ENCODE data around the gene RAB21.
"Not testable (repeated sequence)": the region's sequence is repeated elsewhere in the genome, so short reads cannot be mapped to it uniquely, and the experiment has no call there.

The RAB21 gene

DNA sequence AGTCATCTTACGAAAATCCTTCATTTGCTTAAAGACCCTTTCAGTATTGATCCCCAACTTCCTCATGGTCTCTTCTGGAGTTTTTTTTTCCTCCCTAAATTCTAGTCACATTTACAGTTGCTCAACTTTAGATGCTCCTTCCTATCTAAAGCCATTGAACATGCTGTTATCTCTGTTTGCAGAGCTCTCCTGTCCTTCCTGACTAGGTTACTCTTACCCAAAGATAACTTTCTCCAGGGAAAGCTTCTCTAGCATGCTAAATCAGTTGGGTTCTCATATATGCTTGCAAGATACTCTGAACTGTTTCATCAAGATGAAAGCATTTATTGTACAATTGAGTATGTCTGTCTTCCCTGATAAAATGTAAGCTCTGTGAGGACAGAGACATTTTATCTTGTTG, 1.8 kb upstream of the RAB21 start:
- DNase-seq = no peak

DNA sequence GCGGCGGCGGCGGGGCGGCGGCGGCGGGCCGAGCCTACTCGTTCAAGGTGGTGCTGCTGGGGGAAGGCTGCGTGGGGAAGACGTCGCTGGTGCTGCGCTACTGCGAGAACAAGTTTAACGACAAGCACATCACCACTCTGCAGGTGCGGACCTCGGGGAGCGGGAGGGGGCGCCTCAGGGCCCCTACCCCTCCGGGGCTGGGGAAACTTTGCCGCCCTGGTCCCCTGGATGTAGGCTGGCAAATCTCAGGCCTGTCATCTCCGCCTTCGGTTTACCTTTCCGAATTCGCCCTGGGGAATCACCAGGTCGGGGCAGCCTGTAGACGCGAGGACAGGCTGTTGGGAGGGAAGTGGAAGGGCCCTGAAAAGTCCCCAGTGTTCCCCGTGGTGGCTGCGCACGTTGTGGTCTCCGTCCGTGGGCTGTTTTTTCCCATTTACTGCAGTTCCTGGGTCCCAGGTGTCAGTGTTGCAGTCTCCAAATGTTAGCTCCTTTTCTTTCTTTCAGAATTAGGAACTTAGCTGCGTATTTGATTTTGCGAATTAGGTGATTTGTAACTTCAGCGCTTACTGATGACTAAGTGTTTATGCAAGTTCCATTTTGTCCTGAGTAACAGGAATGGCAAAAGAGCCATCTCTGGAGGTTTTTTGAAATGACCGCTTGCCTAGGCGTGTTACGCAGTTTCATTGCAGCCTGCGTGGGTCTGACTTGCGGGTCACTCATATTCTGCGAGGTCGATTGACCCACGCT, 656 bp downstream of the RAB21 start:
- peak; percentile 49 for DNase-seq

DNA sequence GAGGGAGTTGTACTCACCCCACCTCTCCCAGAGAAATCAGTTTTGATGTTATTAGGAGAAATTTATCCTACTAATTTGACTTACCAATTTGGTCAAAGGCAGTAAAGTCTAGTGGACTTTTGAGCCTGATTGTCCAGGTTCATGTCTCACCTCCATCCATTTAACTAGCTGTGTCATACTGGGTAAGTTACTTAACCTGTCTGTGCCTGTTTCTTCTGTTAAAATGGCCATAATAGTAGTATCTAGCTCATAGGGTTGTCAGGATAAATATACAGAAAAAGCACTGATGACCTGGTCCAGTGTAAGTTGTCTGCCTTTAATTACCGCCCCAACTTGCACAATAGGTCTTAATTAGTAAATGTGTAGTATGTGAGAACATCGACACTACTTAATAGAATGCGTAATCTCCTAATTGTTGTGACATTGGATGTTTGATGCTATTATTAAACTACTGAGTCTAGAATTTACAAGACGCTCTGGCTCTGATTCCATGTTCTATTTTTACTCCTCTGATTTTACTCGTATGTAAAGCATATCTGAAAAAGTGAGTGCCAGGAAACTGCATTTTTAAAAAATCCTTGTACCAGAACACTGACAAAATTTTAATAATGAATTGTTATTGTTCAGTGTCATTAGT, 1.5 kb downstream of the RAB21 start:
- DNase-seq = no peak

DNA sequence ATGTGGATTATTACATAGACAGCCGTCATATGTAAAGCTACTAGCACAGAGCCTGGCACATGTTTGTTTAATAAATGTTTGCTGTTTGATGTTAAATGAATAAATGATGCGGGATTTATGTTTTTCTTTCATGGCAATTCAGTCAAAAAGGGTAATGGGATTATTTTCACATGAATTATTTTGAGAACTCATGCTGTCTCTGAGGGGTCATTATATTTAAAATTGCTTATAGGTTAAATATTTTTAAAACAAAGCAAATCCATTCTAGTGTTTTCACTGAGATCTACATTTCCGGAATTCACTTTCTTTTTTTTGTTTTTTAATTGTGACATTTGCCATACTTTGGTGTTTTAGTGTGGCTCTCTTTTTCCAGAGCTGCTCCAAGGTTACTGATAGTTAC, 5.3 kb downstream of the RAB21 start:
- DNase-seq = no peak

DNA sequence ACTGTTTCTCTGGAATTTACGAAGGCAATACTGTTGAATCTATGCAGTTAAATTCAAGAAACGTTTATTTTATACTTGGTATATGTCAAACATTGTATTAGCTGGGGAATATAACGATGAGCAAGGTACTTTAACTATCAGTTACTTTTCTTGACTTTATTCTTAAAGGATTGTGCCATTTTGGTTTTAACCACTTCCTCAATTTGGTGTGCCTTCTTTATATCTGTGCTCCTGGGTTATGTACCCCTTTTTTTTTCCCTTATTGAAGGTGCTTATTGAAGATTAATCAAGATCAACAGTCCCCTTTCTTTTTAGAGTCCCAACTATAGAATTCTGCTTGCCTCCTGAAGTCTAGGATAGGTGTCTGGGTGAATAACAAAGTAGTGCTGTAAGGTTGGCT, 5.8 kb downstream of the RAB21 start:
- DNase-seq = no peak

DNA sequence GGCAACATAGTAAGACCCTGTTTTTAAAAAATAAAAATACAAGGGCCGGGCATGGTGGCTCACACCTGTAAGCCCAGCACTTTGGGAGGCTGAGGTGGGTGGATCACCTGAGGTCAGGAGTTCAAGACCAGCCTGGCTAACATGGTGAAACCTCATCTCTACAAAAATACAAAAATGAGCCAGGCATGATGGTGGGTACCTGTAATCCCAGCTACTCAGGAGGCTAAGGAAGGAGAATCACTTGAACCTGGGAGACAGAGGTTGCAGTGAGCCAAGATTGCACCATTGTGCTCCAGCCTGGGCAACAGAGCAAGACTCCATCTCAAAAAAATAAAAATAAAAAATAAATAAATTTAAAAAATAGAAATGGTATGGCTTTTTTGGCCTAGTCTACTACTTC, 6.7 kb downstream of the RAB21 start:
- not testable (repeated sequence) for DNase-seq

DNA sequence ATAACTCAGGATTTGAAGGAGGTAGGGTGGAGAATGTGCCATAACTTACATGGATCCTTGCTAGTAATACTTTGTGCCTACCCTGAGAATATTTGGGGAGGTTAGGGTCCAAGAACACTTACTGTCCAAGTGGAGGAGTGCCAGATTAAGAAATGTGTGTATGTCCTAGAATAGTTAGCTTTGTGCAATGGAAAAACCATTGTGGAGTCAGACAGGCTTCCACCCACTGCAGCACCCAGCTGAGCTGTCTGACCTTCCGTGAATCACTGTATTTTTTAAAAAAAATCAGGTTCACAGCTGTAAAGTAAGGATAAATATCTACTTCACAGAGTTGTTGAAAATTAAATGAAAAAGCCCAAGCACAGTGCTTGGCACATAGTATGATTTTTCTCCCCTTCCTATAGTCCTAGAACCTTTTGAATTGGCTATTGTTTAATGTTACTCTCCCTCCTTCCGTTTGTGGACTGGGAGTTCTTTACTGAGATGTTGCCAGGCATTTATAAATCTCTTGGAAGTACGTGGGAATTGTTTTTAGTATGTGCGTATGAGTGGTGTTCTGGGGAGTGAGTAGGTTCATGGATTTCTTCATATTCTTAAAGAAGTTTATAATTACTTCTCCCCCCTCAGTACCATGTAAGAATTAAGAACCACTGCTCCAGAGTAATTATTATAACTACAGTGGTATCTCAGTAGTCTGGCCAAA, 9.2 kb downstream of the RAB21 start:
- DNase-seq = no peak

DNA sequence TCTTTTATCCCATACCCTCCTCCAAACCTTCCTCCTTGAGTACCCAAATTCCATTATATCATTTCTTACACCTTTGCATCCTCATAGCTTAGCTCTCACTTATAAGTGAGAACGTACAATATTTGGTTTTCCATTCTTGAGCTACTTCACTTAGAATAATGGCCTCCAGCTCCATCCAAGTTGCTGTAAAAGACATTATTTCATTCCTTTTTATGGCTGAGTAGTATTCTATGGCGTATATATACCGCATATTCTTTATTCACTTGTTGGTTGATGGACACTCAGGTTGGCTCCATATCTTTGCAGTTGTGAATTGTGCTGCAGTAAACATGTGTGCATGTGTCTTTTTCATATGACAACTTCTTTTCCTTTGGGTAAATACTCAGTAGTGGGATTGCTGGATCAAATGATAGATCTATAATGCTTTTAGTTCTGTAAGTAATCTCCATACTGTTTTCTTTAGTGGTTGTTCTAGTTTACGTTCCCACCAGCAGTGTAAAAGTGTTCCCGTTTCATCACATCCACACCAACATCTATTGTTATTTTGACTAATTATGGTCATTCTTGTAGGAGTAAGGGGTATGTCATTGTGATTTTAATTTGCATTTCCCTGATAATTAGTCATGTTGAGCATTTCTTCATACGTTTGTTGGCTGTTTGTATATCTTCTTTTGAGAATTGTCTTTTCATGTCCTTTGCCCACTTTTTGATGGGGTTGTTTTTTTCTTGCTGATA, 10.1 kb downstream of the RAB21 start:
- DNase-seq = no peak

DNA sequence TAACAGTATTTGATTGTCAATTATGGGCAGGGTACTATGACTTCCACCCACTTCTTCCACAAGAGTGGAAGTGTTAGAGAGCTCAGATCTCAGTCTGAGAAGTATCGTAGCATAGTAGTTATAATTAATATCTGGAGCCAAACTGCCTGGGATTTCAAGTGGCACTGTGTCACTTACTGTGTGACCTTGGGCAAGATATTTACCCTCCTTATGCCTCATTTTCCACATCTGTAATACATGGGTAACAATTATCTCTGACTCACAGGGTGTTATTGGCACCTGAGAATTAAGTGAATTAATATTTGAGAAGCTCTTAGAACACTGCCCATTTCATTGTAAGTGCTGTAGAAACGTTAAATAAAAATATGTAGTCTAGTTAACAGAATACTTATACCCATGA, 11.5 kb downstream of the RAB21 start:
- DNase-seq = no peak

DNA sequence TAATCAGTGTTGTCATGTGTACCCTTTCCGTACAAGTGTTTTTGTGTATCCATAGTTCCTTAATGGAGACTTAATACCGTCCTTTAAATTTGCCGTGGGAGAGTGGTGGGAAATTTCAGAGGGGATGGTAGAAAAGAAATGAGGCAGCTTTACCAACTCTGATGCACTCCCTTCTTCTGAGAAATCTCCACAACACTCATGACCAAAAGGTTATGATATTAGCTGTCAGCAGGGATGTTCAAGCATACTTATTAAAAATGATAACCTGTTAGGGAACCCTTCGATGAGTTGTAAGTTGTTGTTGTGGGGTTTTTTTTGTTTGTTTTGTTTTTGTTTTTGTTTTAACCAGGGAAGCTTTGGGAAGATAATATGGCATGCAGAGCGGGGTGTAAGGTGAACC, 12.5 kb downstream of the RAB21 start:
- DNase-seq = no peak

DNA sequence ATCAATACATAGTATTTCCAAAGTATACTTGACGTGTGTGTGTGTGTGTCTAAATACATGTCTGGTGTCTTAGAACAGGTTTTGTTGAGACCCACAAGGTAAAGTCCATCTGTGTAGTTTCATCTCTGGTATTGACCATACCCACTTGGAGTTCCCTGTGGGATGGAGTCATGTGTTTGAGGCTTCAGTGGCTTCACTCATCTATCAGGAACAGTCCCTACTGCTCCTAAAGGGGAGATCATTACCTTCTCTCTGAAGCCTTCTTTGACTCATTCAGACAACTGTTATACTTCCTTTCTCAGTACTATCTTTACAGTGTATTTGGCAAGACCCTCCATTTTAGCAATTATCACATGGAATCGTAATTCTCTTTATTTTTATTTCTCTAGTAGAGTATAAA, 14.2 kb downstream of the RAB21 start:
- no peak for DNase-seq

DNA sequence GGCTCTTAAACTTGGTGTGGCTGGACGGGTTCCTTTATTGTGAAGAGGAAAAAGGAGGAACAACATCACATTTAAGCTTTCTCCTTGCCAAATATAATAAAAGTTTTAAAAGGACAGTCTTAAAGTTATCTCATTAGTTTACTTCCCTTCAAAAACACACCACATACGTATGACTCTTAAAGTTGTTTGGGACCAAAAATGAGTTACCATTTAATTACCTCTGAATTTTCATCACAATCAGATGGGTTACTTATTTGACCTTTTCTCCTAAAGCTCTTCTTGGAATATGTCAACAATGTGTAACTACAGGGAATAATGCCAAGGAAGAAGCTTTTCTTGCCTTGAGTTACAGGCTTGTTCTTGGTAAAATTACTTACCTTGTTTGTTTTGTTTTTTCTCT, 16.4 kb downstream of the RAB21 start:
- DNase-seq = no peak

DNA sequence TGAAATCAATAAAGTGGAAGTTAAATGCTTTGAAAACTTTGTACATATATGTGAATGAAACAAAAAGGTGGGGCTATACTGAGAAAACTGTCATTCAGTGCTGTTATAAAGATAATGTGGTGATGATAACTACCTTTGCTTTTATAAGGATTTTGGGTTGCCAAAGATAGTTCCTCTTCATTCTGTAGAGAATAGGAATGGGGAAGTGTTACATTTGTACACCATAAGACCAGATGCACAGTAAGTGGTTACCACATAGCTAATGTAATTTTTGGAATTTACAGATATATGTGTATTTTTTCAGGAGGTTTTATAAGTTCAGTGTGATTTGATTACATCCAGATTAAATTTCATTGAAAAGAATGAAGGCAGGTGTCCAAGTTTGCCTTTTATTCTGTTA, 18.1 kb downstream of the RAB21 start:
- DNase-seq = no peak

DNA sequence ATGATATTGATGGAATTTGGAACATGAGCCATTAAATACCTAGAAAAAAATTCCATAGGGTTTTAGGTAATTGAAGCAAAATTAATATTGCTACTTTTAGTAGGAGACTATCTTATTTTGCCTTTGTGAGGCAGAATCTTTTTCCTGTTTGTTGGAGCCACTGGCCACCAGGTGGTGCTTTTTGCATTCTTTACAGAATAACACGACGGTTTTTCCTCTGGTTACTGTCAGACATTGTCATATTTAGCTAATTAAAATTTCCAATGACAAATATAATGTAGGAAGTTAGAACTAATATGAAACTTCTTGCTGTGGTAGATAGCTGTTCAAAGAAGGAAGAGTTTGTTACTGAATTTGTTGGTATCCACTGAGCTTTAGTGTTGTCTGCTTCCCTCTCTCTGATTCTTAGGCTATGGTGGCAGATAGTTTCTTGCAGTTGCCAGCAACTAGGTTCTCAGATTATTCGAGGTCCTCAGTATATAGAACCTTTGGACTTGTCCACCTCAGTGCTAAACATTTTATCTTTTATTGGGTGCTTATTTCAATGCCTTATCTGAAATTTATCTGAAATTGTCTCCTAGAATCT, 25.7 kb downstream of the RAB21 start:
- peak; percentile 42 for DNase-seq

DNA sequence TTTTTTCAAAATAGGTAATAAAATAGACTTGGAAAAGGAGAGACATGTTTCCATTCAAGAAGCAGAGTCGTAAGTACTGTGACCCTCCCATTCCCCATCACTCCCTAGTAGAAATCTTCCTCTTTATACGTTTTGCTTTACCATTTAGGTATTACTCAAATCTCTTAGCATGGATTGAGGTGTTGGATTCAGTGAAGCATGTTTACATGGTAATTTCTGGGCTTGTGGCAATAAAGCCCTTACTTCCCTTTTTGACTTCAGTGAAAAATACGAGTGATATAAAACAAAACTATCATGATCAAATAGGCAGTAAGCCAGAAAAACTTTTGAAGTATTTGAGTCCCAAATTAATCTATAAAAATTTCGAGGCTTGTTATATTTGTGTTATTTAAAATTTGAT, 27.4 kb downstream of the RAB21 start:
- no peak for DNase-seq

DNA sequence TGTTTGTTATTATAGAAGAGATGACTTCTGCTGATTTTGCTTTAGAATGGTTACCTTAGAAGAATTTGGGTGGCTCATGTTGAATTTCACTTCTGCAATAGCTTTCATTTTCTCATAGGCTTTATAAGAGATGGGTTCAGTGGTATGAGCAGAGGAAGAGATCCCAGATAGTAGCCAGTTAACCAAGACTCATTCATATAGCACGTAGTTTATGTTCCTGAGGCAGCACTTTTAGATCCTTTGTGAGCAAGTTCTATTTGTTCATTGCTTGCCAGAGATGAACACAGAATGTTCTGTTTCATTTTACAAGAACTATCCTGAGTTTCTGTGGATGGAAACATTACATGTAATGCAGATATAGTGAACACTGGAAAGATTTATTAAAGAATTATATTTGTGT, 32.2 kb downstream of the RAB21 start:
- no peak for DNase-seq

DNA sequence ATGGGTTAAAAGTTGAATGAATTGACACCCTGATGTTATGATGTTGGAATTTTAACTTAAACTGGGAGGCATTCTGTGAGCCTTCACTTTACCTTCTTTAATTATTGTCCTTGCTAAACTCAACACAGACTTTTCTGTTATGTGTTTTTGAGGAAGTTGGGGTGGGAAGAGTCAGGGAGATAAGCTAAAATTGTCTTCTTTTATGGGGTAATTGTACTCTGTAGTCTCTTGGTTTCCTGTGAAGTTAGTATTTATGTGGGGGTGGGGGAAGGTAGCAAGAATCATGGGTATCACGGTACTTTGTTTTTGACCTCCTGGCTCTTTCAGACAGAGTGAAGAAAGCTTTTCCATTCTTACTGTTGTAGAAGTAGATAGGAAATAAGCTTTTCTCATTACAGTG, 32.9 kb downstream of the RAB21 start:
- no peak for DNase-seq

DNA sequence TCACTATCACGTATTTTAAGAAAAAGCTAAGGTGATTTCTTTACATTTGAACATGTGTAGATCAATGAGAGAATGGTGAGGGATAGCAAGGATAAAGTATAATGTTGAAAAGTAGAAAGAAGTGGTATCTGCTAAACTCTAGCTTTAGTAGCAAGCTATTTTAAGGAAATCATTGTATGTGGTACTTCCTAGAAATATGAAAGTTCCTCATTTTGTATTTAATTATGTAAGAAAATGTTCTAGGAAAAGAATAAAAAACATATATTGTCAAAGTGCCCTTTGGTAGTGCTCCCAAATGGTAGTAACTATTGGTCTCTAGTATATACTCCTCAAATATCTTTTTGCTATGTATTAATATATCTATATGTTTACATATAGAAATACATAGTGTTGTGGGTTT, 35.7 kb downstream of the RAB21 start:
- DNase-seq = no peak

DNA sequence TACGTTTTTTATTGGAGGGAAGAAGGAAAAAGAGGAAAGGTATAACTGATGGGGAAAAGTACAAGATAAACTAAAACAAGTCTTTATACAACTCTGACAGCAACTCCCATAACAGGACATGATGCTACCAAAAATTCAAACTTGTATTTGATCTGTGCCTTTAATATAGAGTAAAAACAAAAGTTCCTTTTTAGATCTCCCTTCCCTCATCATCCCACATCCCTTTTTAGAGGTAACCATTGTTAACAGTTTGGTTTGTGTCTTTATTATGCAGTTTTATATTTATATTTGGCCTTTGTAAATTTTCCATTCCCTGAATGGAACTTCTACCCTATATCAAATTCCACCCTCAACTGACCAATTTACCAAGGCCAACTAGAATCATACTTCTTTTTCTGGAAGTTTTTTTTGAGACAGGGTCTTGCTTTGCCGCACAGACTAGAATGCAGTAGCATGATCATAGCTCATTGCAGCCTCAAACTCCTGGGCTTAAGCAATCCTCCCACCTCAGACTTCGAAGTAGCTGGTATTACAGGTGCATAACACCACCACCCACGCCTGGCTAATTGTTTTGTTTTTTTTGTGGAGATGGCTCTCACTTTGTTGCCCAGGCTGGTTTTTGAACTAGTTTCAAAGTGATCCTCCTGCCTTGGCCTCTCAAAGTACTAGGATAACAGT, 36.9 kb downstream of the RAB21 start:
- no peak for DNase-seq

DNA sequence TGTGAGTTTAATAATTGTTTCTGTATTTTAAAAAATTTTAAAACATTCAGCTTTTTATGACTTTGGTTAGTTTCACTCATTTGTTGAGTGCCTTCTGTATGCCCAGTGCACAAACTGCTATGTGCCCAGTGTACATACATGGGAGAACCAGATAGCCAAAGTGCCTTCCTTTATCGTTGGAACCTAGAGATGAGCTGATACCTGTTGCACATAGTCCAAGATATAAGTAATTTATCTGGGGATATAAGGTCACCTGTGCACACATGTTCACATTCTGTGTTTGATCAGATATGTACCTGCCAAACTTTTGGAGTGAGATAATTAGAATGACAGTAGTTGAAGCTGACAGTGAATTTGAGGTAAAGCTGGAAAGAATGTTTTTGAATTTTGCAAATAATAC, 37.9 kb downstream of the RAB21 start:
- DNase-seq = no peak

DNA sequence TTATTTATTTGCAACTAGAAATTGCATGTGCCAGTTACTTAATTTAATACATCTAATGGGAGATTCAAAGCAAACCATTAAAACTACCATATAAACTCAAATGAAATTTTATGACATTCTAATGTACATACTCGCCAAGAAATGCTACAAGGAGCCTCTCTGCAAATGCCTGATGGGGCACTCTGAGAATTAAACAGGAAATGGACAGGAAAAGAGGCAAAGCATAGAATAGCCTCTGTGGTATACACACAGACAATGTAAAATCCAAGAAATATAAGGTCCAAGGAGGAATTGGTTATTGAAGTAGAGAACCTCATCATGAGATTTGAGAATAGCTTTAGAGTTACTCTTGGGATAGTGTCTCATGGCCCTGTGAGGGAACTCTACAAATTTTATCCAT, 41.2 kb downstream of the RAB21 start:
- no peak for DNase-seq

DNA sequence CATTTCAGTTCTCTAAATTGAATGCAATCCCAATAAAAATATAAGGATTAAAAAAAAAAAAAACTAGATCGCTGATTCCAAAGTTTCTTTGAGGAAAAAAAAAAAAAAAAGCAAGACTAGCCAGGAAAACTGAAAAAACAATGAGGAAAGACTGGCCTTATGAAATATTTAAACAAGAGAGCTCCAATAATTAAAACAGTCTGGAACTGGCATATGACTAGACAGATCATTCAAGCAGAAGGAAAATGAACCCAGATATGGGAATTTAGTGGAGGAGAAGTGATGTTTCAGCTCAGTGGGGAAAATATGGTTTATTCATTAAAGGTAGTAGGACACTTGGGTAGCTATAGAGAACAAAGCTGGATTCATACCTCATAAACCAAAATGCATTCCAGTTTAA, 42.9 kb downstream of the RAB21 start:
- no peak for DNase-seq
